Astrocyte of the hippocampus (primary cell): Measurements from ENCODE around the gene ZNF280C.
"Not testable (repeated sequence)": the region's sequence is repeated elsewhere in the genome, so short reads cannot be mapped to it uniquely, and the experiment has no call there.

Experiments
- DNase-seq: peaks from one replicate; pipeline ENCODE4 v3.0.0; 2011; ENCODE audit warnings: low read depth, low spot score

Gene ZNF280C

GRCh38 chrX:130268449-130269170, at the start of gene ZNF280C:
TSS of gene ZNF280C (minus strand) at chrX:130268899. CDS start at chrX:130260449, 8,450 bp downstream.
- DNase-seq, result peak; percentile 95

GRCh38 chrX:130304587-130305368, 36.1 kb upstream of the ZNF280C start:
- no peak for DNase-seq

- no peak for DNase-seq
Observed at GRCh38 chrX:130301977-130302376, 33.3 kb upstream of the ZNF280C start.

GRCh38 chrX:130301405-130301804, 32.7 kb upstream of the ZNF280C start:
- DNase-seq, result no peak

GRCh38 chrX:130300010-130300282, 31.2 kb upstream of the ZNF280C start:
- no peak for DNase-seq

- DNase-seq, result no peak
Observed at GRCh38 chrX:130299279-130300009, 30.7 kb upstream of the ZNF280C start.

- no peak for DNase-seq
Observed at GRCh38 chrX:130296743-130297142, 28.0 kb upstream of the ZNF280C start.

GRCh38 chrX:130296297-130296678, 27.6 kb upstream of the ZNF280C start:
- no peak for DNase-seq

- no peak for DNase-seq
Observed at GRCh38 chrX:130295519-130296296, 27.0 kb upstream of the ZNF280C start.

- no peak for DNase-seq
Observed at GRCh38 chrX:130287071-130287770, 18.5 kb upstream of the ZNF280C start.

- DNase-seq, result no peak
Observed at GRCh38 chrX:130285710-130286109, 17.0 kb upstream of the ZNF280C start.

- no peak for DNase-seq
Observed at GRCh38 chrX:130285069-130285620, 16.4 kb upstream of the ZNF280C start.

- no peak for DNase-seq
Observed at GRCh38 chrX:130282151-130282550, 13.5 kb upstream of the ZNF280C start.

GRCh38 chrX:130280901-130281300, 12.2 kb upstream of the ZNF280C start:
- DNase-seq, result no peak

GRCh38 chrX:130272253-130272652, 3.6 kb upstream of the ZNF280C start:
- DNase-seq, result not testable (repeated sequence)

- not testable (repeated sequence) for DNase-seq
Observed at GRCh38 chrX:130269391-130269790, 692 bp upstream of the ZNF280C start.

- no peak for DNase-seq
Observed at GRCh38 chrX:130267956-130268448, 697 bp downstream of the ZNF280C start.

GRCh38 chrX:130264573-130264972, 4.1 kb downstream of the ZNF280C start:
- no peak for DNase-seq

GRCh38 chrX:130263016-130263415, 5.7 kb downstream of the ZNF280C start:
- no peak for DNase-seq

- no peak for DNase-seq
Observed at GRCh38 chrX:130262231-130262630, 6.5 kb downstream of the ZNF280C start.
